BLaER1 treated with 17β-estradiol and CSF1 and Interleukin-3, amounts not matched to agents 10 nM and 100 nM (cell line): ENCODE data around the gene FAM181A.

ENCODE experiments used
- H3K27ac ChIP-seq, 11 experiments: shearing (Covaris generic); formaldehyde crosslinking; 2 replicates each; pipeline ENCODE4 v1.8.1; 2022
- H3K27me3 ChIP-seq, 11 experiments: shearing (Covaris generic); formaldehyde crosslinking; 2 replicates each; pipeline ENCODE4 v1.8.1; 2022
- H3K36me3 ChIP-seq, 11 experiments: shearing (Covaris generic); formaldehyde crosslinking; 2 replicates each; pipeline ENCODE4 v1.8.1; 2022
- H3K4me1 ChIP-seq, 10 experiments: shearing (Covaris generic); formaldehyde crosslinking; 2 replicates each; pipeline ENCODE4 v1.8.1; 2022
- H3K4me2 ChIP-seq, 11 experiments: shearing (Covaris generic); formaldehyde crosslinking; 2 replicates each; pipeline ENCODE4 v1.8.1; 2022
- H3K4me3 ChIP-seq, 10 experiments: shearing (Covaris generic); formaldehyde crosslinking; 2 replicates each; pipeline ENCODE4 v1.8.1; 2022
- H3K9ac ChIP-seq, 11 experiments: shearing (Covaris generic); formaldehyde crosslinking; 2 replicates each; pipeline ENCODE4 v1.8.1; 2022
- H3K9me3 ChIP-seq, 11 experiments: shearing (Covaris generic); formaldehyde crosslinking; replicated peaks in 1 of 11; 2 replicates each; pipeline ENCODE4 v1.8.1; 2022
- H4K20me1 ChIP-seq, 11 experiments: shearing (Covaris generic); formaldehyde crosslinking; 2 replicates each; pipeline ENCODE4 v1.8.1; 2022
- Cebpa-rat ChIP-seq, 11 experiments: shearing (Covaris generic); IDR thresholded peaks; 2 replicates each; pipeline ENCODE4 v1.8.1; 2022

The FAM181A gene

DNA sequence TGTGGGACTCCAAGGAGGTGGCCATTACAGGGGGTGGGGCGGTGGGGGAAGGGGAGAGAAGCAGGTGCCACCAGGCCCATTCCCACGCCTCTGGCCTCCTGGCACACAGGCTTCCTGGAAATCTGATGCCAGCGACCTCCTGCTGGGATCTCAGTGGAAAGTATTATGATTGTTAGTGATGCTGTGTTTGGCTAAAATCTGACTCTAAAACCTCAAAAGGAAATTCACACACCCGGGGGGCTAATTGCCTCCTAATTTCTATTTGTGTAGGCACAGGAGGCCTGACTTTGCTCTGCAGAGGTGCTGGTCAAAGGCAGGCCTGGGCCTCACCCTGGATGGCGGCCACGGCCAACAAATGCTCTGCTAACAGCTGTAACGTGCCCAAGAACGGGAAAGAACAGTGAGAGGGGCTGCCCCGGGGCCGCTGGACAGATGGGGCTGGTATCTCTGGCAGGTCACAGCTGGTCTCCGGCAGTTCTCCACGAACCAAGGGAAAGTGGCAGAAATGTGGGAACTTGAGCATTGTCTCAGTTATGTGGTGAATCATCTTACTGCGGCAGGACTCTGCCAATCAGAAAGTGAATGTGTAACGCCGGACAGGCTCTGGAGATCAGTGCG, 14.3 kb downstream of the FAM181A start:
- Histone ChIP-seq H3K4me1 (peaks cover 0 to 12% (median 6%) of the 10 kb centered on the region in 10 experiments; a peak in 11 of 20 replicates), H3K9ac (no peak overlapping the region), H3K9me3 (no peaks in the 10 kb centered on the region), H3K4me3 (no peak overlapping the region), H4K20me1 (peaks cover 0 to 5% (median 0%) of the 10 kb centered on the region in 11 experiments; a peak in 3 of 22 replicates), H3K27me3 (0 out of 22 replicates have a peak, but pooled peaks cover 0 to 6% (median 0%) of the 10 kb centered on the region in 11 experiments), H3K27ac (no peak overlapping the region), H3K36me3 (no peaks in the 10 kb centered on the region), H3K4me2 (no peak overlapping the region)
- TF ChIP-seq Cebpa-rat (IDR thresholded peaks at IDR 0.05) = no peak

DNA sequence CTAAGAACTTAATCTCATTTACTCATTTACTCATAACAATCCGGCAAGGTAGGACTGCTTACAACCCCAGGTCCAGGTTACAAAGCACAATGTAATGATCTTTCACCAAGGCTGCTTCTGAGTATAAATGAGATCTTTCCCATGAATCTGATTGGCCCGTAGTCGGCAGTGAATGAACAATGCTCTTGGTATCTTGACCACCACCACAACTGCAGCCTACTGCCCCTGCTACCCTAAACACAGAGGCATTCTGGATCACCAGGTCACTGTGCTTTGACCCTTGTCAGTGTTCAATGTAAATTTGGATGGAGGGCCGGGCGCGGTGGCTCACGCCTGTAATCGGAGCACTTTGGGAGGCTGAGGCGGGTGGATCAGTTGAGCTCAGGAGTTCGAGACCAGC, 15.9 kb downstream of the FAM181A start:
- no peak overlapping the region for H3K4me3 ChIP-seq
- no peak for TF ChIP-seq Cebpa-rat (IDR thresholded peaks at IDR 0.05)
- H4K20me1 ChIP-seq = no peaks in the 10 kb centered on the region; a peak in 1 of 22 replicates

GRCh38 chr14:93943930-93944329, 16.8 kb downstream of the FAM181A start:
- Histone ChIP-seq H3K27ac (no peak overlapping the region), H3K9ac (no peak overlapping the region), H3K27me3 (0 out of 22 replicates have a peak, but pooled peaks cover 0 to 5% (median 0%) of the 10 kb centered on the region in 11 experiments), H4K20me1 (no peaks in the 10 kb centered on the region), H3K4me1 (peaks cover 0 to 12% (median 6%) of the 10 kb centered on the region in 10 experiments; a peak in 11 of 20 replicates), H3K4me3 (no peak overlapping the region), H3K36me3 (no peaks in the 10 kb centered on the region), H3K9me3 (no peaks in the 10 kb centered on the region), H3K4me2 (no peak overlapping the region)
- TF ChIP-seq Cebpa-rat (IDR thresholded peaks at IDR 0.05) = no peak

More for the DNA sequence above, 15.9 kb downstream of the FAM181A start:
- Histone ChIP-seq H3K27ac (no peak overlapping the region), H3K27me3 (0 out of 22 replicates have a peak, but pooled peaks cover 0 to 6% (median 0%) of the 10 kb centered on the region in 11 experiments), H3K36me3 (no peaks in the 10 kb centered on the region), H3K9me3 (no peaks in the 10 kb centered on the region), H3K4me2 (no peak overlapping the region), H3K9ac (no peak overlapping the region), H3K4me1 (peaks cover 0 to 12% (median 6%) of the 10 kb centered on the region in 10 experiments; a peak in 11 of 20 replicates)

DNA sequence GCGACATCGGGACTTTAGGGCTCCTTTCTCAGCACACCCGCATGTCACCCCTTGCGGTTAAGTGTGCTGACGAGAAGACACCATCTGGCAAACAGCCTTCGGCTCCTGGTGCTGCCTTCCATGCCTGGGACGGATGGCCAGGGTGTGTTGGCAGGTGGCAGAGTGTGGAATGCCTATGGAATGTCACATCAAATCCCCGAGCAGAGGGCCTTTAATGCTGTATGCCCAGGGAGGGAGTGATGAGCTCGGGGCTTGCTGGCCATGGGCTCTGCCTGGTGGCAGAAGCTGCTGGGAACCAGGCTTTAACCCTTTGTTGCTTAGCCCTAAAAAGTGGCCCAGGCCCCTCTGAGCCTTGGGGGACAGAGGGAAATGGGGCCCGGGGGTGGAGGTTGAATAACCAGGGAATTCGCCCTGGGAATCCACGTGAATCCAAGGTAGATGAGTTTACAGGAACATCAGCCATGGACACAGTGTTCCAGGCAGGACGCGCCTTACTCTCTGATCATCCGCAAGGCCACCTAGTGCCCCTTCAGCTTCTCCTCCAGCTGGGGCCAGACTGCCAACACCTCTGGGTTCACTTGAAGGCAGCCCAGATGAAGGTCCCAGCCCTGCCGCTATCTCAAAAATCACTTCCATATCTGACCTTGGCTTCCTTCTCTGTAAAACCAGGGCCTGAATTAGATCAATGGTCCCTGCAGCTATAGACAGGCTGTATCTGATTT, 17.4 kb downstream of the FAM181A start:
- no peak overlapping the region for H3K27ac ChIP-seq
- peaks cover 0 to 12% (median 6%) of the 10 kb centered on the region in 10 experiments; a peak in 11 of 20 replicates for H3K4me1 ChIP-seq
- no peak overlapping the region for H3K9ac ChIP-seq
- no peaks in the 10 kb centered on the region for H4K20me1 ChIP-seq
- no peaks in the 10 kb centered on the region for H3K36me3 ChIP-seq
- H3K4me2 ChIP-seq = no peak overlapping the region
- no peaks in the 10 kb centered on the region for H3K9me3 ChIP-seq
- no peak for TF ChIP-seq Cebpa-rat (IDR thresholded peaks at IDR 0.05)
- H3K27me3 ChIP-seq = no peaks in the 10 kb centered on the region
- H3K4me3 ChIP-seq = no peak overlapping the region

- no peak overlapping the region for H3K4me2 ChIP-seq
- TF ChIP-seq Cebpa-rat (IDR thresholded peaks at IDR 0.05) = no peak
Observed at GRCh38 chr14:93945070-93945399, 17.9 kb downstream of the FAM181A start.

GRCh38 chr14:93946104-93946503, 19.0 kb downstream of the FAM181A start:
- Histone ChIP-seq H3K9me3 (no peaks in the 10 kb centered on the region), H4K20me1 (no peaks in the 10 kb centered on the region), H3K9ac (no peak overlapping the region), H3K4me3 (no peak overlapping the region), H3K27me3 (no peaks in the 10 kb centered on the region), H3K27ac (no peak overlapping the region), H3K4me1 (no peaks in the 10 kb centered on the region), H3K4me2 (no peak overlapping the region), H3K36me3 (no peaks in the 10 kb centered on the region)
- TF ChIP-seq Cebpa-rat (IDR thresholded peaks at IDR 0.05) = no peak

More at GRCh38 chr14:93945070-93945399, 17.9 kb downstream of the FAM181A start:
- Histone ChIP-seq H3K9me3 (no peaks in the 10 kb centered on the region), H3K36me3 (no peaks in the 10 kb centered on the region), H3K4me1 (peaks cover 0 to 9% (median 2%) of the 10 kb centered on the region in 10 experiments; a peak in 11 of 20 replicates), H3K27ac (no peak overlapping the region), H4K20me1 (no peaks in the 10 kb centered on the region), H3K4me3 (no peak overlapping the region), H3K27me3 (no peaks in the 10 kb centered on the region), H3K9ac (no peak overlapping the region)

DNA sequence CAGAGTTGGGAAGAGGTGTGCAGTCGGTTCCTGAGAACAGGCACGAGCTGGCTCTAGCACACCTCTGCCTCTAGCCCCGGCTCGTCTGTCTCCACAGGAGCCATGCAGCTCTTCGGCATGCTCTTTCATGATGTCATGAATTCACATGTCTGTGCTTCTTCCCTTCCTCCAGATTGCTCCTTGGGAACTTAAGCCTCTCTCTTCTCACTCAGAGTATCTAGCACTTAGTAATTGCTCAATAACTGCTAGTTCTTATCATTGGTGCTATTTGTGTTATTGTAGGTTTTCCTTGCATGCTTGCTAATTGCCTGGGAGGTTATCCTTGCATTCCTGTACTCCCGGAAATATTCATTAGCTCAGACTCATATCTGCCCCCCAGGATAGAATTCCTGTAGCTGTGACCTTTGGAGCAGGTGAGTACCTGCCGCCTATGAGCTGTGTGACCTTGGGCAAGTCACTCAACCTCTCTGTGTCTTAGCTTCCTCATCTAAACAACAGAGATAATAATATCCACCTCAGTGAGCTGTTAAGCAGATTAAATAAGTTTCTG, 19.5 kb downstream of the FAM181A start:
- Histone ChIP-seq H3K27me3 (no peaks in the 10 kb centered on the region), H3K9ac (no peak overlapping the region), H3K9me3 (no peaks in the 10 kb centered on the region), H3K36me3 (no peaks in the 10 kb centered on the region), H4K20me1 (no peaks in the 10 kb centered on the region), H3K4me3 (no peak overlapping the region), H3K4me1 (peaks cover 0 to 2% (median 0%) of the 10 kb centered on the region in 10 experiments; a peak in 2 of 20 replicates), H3K27ac (no peak overlapping the region), H3K4me2 (no peak overlapping the region)
- no peak for TF ChIP-seq Cebpa-rat (IDR thresholded peaks at IDR 0.05)

DNA sequence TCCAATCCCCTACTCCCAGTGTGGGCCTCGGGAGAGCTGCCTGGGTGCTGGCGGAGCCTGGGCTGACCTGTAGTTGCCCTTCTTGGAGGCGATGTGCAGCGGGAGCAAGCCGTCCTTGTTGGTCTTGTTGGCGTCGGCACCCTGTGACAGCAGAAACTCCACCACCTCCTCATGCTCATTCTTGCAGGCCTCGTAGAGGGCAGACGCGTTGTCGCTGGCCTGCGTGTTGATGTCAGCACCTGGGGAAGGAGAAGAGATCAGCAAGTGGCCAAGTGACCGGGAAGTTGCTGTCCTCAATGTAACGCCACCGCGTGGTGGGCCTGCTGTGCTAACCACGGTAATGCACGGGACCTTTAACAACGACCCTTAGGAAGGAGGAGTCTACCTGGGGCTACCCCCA, 20.1 kb downstream of the FAM181A start:
- no peaks in the 10 kb centered on the region for H4K20me1 ChIP-seq
- H3K36me3 ChIP-seq = no peaks in the 10 kb centered on the region
- H3K27ac ChIP-seq = no peak overlapping the region
- H3K4me1 ChIP-seq = peaks cover 0 to 9% (median 1%) of the 10 kb centered on the region in 10 experiments; a peak in 5 of 20 replicates
- H3K4me3 ChIP-seq = no peak overlapping the region
- H3K27me3 ChIP-seq = no peaks in the 10 kb centered on the region
- no peaks in the 10 kb centered on the region for H3K9me3 ChIP-seq
- no peak for TF ChIP-seq Cebpa-rat (IDR thresholded peaks at IDR 0.05)
- H3K9ac ChIP-seq = no peak overlapping the region
- H3K4me2 ChIP-seq = no peak overlapping the region

DNA sequence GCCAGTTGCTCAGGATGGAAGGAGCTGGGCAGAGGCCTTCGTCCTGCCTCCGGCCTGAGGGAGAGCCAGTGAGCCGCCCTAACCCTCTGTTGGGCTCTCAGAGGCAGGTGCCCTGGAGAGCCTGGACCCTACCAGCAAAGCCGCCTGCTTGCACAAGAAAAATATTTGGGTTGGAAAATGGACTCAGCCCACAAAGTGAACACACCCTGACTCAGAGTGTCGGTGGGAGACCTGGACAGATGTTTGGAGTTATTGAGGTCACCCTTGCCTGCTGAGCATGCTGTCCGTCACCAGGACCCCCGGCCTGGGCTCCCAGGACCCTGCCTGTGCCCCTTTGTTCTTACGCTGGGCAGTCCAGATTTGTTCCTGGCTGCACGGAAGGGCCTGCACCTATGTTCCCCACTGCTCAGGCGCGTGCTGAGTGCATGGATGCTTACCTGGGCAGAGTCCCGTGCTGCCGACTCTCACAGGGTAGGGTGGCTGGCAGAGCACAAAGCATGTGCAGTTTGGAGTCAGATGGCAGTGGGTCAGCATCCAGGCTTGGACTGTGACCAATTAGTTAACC, 22.4 kb downstream of the FAM181A start:
- no peak overlapping the region for H3K4me3 ChIP-seq
- H3K9me3 ChIP-seq = no peaks in the 10 kb centered on the region
- peaks cover 18 to 32% (median 25%) of the 10 kb centered on the region in 10 experiments for H3K4me1 ChIP-seq
- H3K9ac ChIP-seq = 0 out of 22 replicates have a peak overlapping the region, but pooled peaks of 1 of the 11 experiments have one; percentile 16
- H3K36me3 ChIP-seq = no peaks in the 10 kb centered on the region
- no peaks in the 10 kb centered on the region for H3K27me3 ChIP-seq
- no peak for TF ChIP-seq Cebpa-rat (IDR thresholded peaks at IDR 0.05)
- no peaks in the 10 kb centered on the region for H4K20me1 ChIP-seq
- no peak overlapping the region for H3K4me2 ChIP-seq
- no peak overlapping the region for H3K27ac ChIP-seq
